Gastroesophageal sphincter (tissue), 3 donors: ENCODE results near the gene HS3ST3B1.

Experiments
- CTCF ChIP-seq, 4 experiments: fragments of 200-600 bp in 2 of 4; fragments of 450-650 bp in 2 of 4; sonication (generic) in 1 of 4; IDR thresholded peaks; one replicate each; pipeline ENCODE4 v1.5.1; 2017 to 2019; ENCODE audit warnings: antibody characterized with exemption in 4 of 4, mild to moderate bottlenecking in 2 of 4, moderate library complexity in 2 of 4
- EP300 ChIP-seq: sonication (generic); formaldehyde crosslinking; IDR thresholded peaks from one replicate; pipeline ENCODE4 v1.6.1; 2017; ENCODE audit warnings: antibody characterized with exemption, mild to moderate bottlenecking
- POLR2A ChIP-seq, 2 donors: fragments of 450-650 bp; IDR thresholded peaks; one replicate each; pipeline ENCODE4 v1.6.1; 2017; ENCODE audit warnings: antibody characterized with exemption in 2 of 2, mild to moderate bottlenecking in 2 of 2, moderate library complexity in 1 of 2
- POLR2AphosphoS5 ChIP-seq: sonication (generic); formaldehyde crosslinking; IDR thresholded peaks from one replicate; pipeline ENCODE4 v1.6.1; 2017; ENCODE audit warnings: antibody characterized with exemption

GRCh38 chr17:14395255-14395654, 94.4 kb downstream of the HS3ST3B1 start:
- TF ChIP-seq CTCF (IDR thresholded peaks at IDR 0.05) (no peak), POLR2AphosphoS5 (no peak), EP300 (no peak), POLR2A (IDR thresholded peaks at IDR 0.05) (no peak)
